Natural killer cell (primary cell): ENCODE data around the gene PKP3. TPM values are rescaled to one million over a fixed set of nuclear protein-coding genes. Genes with fewer than 3 reads are reported as not detected.

Experiments used
- ATAC-seq, 3 donors: fragments of 150-1000 bp in 2 of 3; fragments of 200-7000 bp in 1 of 3; cut with Tn5 transposase; 1 replicate in 1 of 3; 2 replicates in 2 of 3; pipeline ENCODE4 v1.10.0; 2021; ENCODE audit warnings: mild to moderate bottlenecking in 2 of 3, moderate library complexity in 2 of 3
- DNase-seq, 2 donors: peaks; one replicate each; pipeline versions ENCODE4 v3.0.0 to v3.0.0-alpha.2; 2013 to 2021; ENCODE audit warnings: mixed read lengths in 1 of 2
- H3K27ac ChIP-seq: one replicate; pipeline ENCODE4 v1.5.1; 2013; ENCODE audit warnings: mild to moderate bottlenecking, low read length
- H3K27me3 ChIP-seq: one replicate; pipeline ENCODE4 v1.6.1; 2013; ENCODE audit warnings: low read length; ENCODE audit not compliant: control insufficient read depth, insufficient read depth
- H3K36me3 ChIP-seq: one replicate; pipeline ENCODE4 v1.6.1; 2013; ENCODE audit warnings: low read length; ENCODE audit not compliant: control insufficient read depth, insufficient read depth
- H3K4me1 ChIP-seq: one replicate; pipeline ENCODE4 v1.6.1; 2013; ENCODE audit warnings: low read length; ENCODE audit not compliant: control insufficient read depth, insufficient read depth
- H3K4me3 ChIP-seq: one replicate; pipeline ENCODE4 v1.5.1; 2013; ENCODE audit warnings: low read length
- H3K9me3 ChIP-seq: one replicate; pipeline ENCODE4 v1.6.1; 2013; ENCODE audit warnings: low read length; ENCODE audit not compliant: control insufficient read depth, insufficient read depth
- H3K27ac Mint-ChIP-seq, 2 donors: one replicate each; pipeline ENCODE4 v1.8.0; 2022; ENCODE audit warnings: mild to moderate bottlenecking in 2 of 2, mixed read lengths in 2 of 2, moderate library complexity in 1 of 2
- H3K27me3 Mint-ChIP-seq, 2 donors: one replicate each; pipeline ENCODE4 v1.8.0; 2022; ENCODE audit warnings: low read depth in 2 of 2, mixed read lengths in 2 of 2
- H3K36me3 Mint-ChIP-seq: one replicate; pipeline ENCODE4 v1.8.0; 2022; ENCODE audit warnings: mixed read lengths
- H3K4me1 Mint-ChIP-seq, 2 donors: one replicate each; pipeline ENCODE4 v1.8.0; 2022; ENCODE audit warnings: mixed read lengths in 2 of 2
- H3K4me3 Mint-ChIP-seq: one replicate; pipeline ENCODE4 v1.8.0; 2022; ENCODE audit warnings: mild to moderate bottlenecking, moderate library complexity, mixed read lengths
- H3K9me3 Mint-ChIP-seq, 2 donors: one replicate each; pipeline ENCODE4 v1.8.0; 2022; ENCODE audit warnings: mixed read lengths in 2 of 2
- WGBS: methylation state at CpG from one replicate; pipeline ENCODE4 v1.1.7; 2013; ENCODE audit warnings: missing lambda C conversion rate; ENCODE audit not compliant: insufficient coverage; 5-methylcytosine and 5-hydroxymethylcytosine counted together
- intact Hi-C: fragments of 100-400 bp; cut with micrococcal nuclease; formaldehyde crosslinking; loops from one replicate; pipeline ENCODE4 v1.14.2; 2022
- total RNA-seq, 4 donors: library from RNA; stranded (reverse); fragments of 120-200 nt in 1 of 4; gene quantifications; one replicate each; pipeline versions ENCODE4 v1.2.3 to v1.2.4, GENCODE V29; 2013 to 2022
- TF ChIP-seq, protein P1 (sequence below): fragments of 200-600 bp; IDR thresholded peaks from one replicate; pipeline ENCODE4 v1.8.0; 2022; ENCODE audit warnings: antibody characterized with exemption

Gene PKP3
- total RNA-seq, 3 donors from 2014 or later (not counting 1 experiment from before 2014, with no cell fraction given) = 0.29 to 0.56 TPM; not detected in 1

DNA sequence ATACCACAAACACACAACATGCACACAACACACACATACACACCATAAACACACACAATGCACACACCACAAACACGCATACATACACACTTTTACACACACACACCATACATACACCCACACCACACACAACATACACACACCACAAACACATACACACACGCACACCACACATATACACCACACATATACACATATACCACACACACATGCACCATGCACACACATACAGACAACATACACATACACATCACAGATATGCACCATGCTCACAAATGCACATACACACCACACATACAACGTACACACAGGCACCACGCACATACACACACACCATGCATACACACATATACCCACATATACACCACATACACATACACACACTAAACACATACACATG lies 36.4 kb upstream of the PKP3 start:
- H3K4me3 ChIP-seq = no peak overlapping the region
- H3K36me3 ChIP-seq = no peaks in the 10 kb centered on the region
- intact Hi-C loops = loop anchor here (5.0 kb wide), 2 partner anchors 50 to 150 kb away; partner anchors contain the start of genes BET1L, IFITM2 and RIC8A
- no peak for ATAC-seq
- H3K4me1 ChIP-seq = peaks cover 66% of the 10 kb centered on the region
- no peaks in the 10 kb centered on the region for H3K36me3 Mint-ChIP-seq
- no peak for DNase-seq
- no peak overlapping the region for H3K27ac ChIP-seq
- H3K27me3 ChIP-seq = no peaks in the 10 kb centered on the region
- H3K27ac Mint-ChIP-seq = no peak overlapping the region
- TF ChIP-seq, protein P1, sequence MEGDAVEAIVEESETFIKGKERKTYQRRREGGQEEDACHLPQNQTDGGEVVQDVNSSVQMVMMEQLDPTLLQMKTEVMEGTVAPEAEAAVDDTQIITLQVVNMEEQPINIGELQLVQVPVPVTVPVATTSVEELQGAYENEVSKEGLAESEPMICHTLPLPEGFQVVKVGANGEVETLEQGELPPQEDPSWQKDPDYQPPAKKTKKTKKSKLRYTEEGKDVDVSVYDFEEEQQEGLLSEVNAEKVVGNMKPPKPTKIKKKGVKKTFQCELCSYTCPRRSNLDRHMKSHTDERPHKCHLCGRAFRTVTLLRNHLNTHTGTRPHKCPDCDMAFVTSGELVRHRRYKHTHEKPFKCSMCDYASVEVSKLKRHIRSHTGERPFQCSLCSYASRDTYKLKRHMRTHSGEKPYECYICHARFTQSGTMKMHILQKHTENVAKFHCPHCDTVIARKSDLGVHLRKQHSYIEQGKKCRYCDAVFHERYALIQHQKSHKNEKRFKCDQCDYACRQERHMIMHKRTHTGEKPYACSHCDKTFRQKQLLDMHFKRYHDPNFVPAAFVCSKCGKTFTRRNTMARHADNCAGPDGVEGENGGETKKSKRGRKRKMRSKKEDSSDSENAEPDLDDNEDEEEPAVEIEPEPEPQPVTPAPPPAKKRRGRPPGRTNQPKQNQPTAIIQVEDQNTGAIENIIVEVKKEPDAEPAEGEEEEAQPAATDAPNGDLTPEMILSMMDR = no peak
- H3K4me3 Mint-ChIP-seq = no peak overlapping the region
- WGBS = 96% methylated on average over 4 of the region's 4 CpGs
- no peaks in the 10 kb centered on the region for H3K9me3 Mint-ChIP-seq
- H3K27me3 Mint-ChIP-seq = no peaks in the 10 kb centered on the region
- H3K9me3 ChIP-seq = no peaks in the 10 kb centered on the region
- peaks cover 28 to 56% of the 10 kb centered on the region in 2 donors for H3K4me1 Mint-ChIP-seq

DNA sequence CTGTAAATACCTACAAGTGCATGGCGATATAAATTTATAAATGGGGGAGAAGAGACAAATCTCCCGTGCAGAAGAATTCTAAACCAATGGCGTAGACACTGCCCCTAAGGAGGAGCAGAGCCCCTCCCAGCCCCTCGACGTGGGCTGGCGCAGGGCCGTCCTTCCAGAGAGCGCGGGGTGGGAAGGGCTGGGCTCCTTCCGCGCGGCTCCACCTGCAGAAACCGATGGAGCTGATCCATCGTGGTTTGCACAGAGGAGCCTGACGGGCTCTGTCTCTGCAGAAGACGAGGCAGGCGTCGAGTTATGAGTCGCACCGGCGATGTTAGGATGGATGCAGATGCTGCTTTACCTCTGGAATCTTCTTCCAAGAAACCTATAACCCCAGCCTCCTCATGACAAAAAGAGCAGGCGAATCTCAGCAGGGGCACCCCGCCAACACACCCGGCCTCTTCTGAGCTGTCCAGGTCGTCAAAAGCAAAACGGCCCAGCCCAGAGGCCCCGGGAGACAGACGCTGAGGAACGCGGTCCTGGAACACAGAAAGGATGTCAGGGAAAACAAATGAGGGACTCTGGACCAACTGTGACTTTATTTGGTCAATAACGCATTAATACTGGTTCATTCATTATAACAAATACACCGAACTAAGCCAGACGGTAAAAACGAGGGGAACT lies 35.7 kb upstream of the PKP3 start:
- Mint-ChIP-seq H3K4me3 (no peak overlapping the region), H3K36me3 (no peaks in the 10 kb centered on the region), H3K9me3 (no peaks in the 10 kb centered on the region), H3K4me1 (peaks cover 22 to 51% of the 10 kb centered on the region in 2 donors), H3K27ac (no peak overlapping the region), H3K27me3 (no peaks in the 10 kb centered on the region)
- TF ChIP-seq, protein P1 = no peak
- ATAC-seq (no peak), DNase-seq (no peak)
- intact Hi-C loops = loop anchor here (5.0 kb wide), 2 partner anchors 51 to 151 kb away; partner anchors contain the start of genes BET1L, IFITM2 and RIC8A
- Histone ChIP-seq H3K4me3 (no peak overlapping the region), H3K27me3 (no peaks in the 10 kb centered on the region), H3K36me3 (no peaks in the 10 kb centered on the region), H3K9me3 (no peaks in the 10 kb centered on the region), H3K4me1 (peaks cover 66% of the 10 kb centered on the region), H3K27ac (no peak overlapping the region)
- WGBS = 83% methylated on average over 34 of the region's 34 CpGs

DNA sequence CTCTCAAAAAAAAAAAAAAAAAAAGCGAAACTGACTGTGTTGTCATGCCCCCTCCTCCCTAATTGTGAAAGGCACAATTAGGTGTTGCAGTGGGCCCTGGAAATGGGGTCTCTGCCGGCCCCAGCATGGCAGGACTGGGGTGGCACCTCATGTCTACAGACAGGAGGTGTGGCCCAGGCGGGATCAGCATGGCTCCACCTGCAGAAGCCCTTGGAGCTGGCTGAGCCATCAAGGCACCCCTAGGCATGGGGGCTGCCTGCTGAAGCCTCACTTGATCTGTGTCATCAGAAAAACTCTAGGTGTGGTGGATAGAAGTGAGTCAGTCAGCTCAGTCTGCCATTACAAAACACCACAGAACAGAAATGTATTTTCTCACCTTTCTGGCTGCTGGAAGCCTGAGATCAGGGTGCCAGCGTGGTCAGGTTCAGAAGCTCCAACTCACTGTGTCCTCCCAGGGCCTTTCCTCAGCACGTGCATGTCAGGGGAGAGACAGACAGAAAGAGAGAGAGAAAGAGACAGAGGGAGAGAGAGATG lies 34.8 kb upstream of the PKP3 start:
- H3K4me3 Mint-ChIP-seq = peak overlapping the region; percentile 68
- H3K27ac Mint-ChIP-seq = peak overlapping the region; percentile 75 to 87
- no peaks in the 10 kb centered on the region for H3K9me3 ChIP-seq

More for the DNA sequence above, 34.8 kb upstream of the PKP3 start:
- Mint-ChIP-seq H3K27me3 (no peaks in the 10 kb centered on the region), H3K36me3 (no peaks in the 10 kb centered on the region), H3K9me3 (no peaks in the 10 kb centered on the region), H3K4me1 (peaks cover 15 to 46% of the 10 kb centered on the region in 2 donors)
- ATAC-seq (peak; percentile 75 to 86 (median 77)), DNase-seq (peak; percentile 58 to 71)
- Histone ChIP-seq H3K4me3 (no peak overlapping the region), H3K27ac (peak overlapping the region; percentile 14), H3K27me3 (no peaks in the 10 kb centered on the region), H3K36me3 (no peaks in the 10 kb centered on the region), H3K4me1 (peaks cover 70% of the 10 kb centered on the region)
- WGBS = 48% methylated on average over 4 of the region's 5 CpGs
- TF ChIP-seq, protein P1 = no peak
- intact Hi-C loops = loop anchor here (1.0 to 5.0 kb wide), 3 partner anchors 52 to 152 kb away; partner anchors contain the start of genes BET1L, IFITM2 and RIC8A
